H1 (cell line): ENCODE measurements around the gene GSTM2. TPM values are rescaled to one million over a fixed set of nuclear protein-coding genes. Genes with fewer than 3 reads are reported as not detected.

Source experiments
- CTCF ChIA-PET: fragments of 300-600 bp; sonication (Branson Sonifier 250); formaldehyde crosslinking; loops from one replicate; lab custom pipeline; 2021; ENCODE audit not compliant: partially characterized antibody; lab: Charles Lee
- POLR2A ChIA-PET: fragments of 300-600 bp; sonication (Branson Sonifier 250); formaldehyde crosslinking; loops from one replicate; lab custom pipeline; 2021; ENCODE audit warnings: inconsistent platforms; ENCODE audit not compliant: partially characterized antibody; lab: Charles Lee
- DNase-seq, 2 experiments: peaks; one replicate each; pipeline versions ENCODE4 v3.0.0 to v3.0.0-alpha.2; 2010 to 2022; ENCODE audit warnings: low spot score in 2 of 2, low read depth in 1 of 2, mixed read lengths in 1 of 2
- FAIRE-seq: peaks from 2 replicates; lab custom pipeline; 2011; peaks lifted over from hg19 to GRCh38; lab: Jason Lieb, UNC
- H2AFZ ChIP-seq: 2 replicates; pipeline ENCODE4 v1.8.1; 2012; ENCODE audit warnings: low read length, inconsistent platforms
- H2AK5ac ChIP-seq: 2 replicates; pipeline ENCODE4 v1.6.1; 2013; ENCODE audit warnings: low read depth, low read length
- H2BK120ac ChIP-seq: replicated peaks from 2 replicates; pipeline ENCODE3; 2013; ENCODE audit warnings: low read depth, low read length, inconsistent platforms
- H2BK12ac ChIP-seq: 2 replicates; pipeline ENCODE4 v1.6.1; 2013; ENCODE audit warnings: low read depth, low read length
- H2BK15ac ChIP-seq: 2 replicates; pipeline ENCODE4 v1.6.1; 2013; ENCODE audit warnings: low read length
- H2BK20ac ChIP-seq: 2 replicates; pipeline ENCODE4 v1.6.1; 2013; ENCODE audit warnings: low read length
- H2BK5ac ChIP-seq: 2 replicates; pipeline ENCODE4 v1.6.1; 2013; ENCODE audit warnings: low read depth, low read length
- H3K14ac ChIP-seq: 2 replicates; pipeline ENCODE4 v1.6.1; 2013; ENCODE audit warnings: inconsistent platforms; ENCODE audit not compliant: insufficient read length
- H3K18ac ChIP-seq: 2 replicates; pipeline ENCODE4 v1.6.1; 2013; ENCODE audit warnings: low read length; ENCODE audit errors: extremely low read depth
- H3K23ac ChIP-seq: 2 replicates; pipeline ENCODE4 v1.6.1; 2013; ENCODE audit warnings: inconsistent platforms; ENCODE audit not compliant: insufficient read length
- H3K23me2 ChIP-seq: 2 replicates; pipeline ENCODE4 v1.6.1; 2013; ENCODE audit warnings: low read depth, low read length
- H3K27ac ChIP-seq: 2 replicates; pipeline ENCODE4 v1.6.1; 2011; ENCODE audit warnings: low read depth, low read length, inconsistent platforms
- H3K27me3 ChIP-seq, 4 experiments: replicated peaks in 1 of 4; 1 replicate in 1 of 4; 2 replicates in 3 of 4; pipeline versions ENCODE4 v1.6.1 to v1.8.1; 2011 to 2013; ENCODE audit warnings: low read length in 3 of 4, mild to moderate bottlenecking in 3 of 4, inconsistent platforms in 2 of 4, mixed read lengths in 2 of 4, moderate library complexity in 1 of 4; ENCODE audit not compliant: control insufficient read depth in 3 of 4, insufficient read depth in 3 of 4; ENCODE audit errors: extremely low read depth in 1 of 4
- H3K36me3 ChIP-seq, 4 experiments: 2 replicates each; pipeline versions ENCODE4 v1.6.1 to v1.8.1; 2011 to 2013; ENCODE audit warnings: mild to moderate bottlenecking in 4 of 4, low read length in 3 of 4, moderate library complexity in 2 of 4, control low read depth in 1 of 4, inconsistent platforms in 1 of 4; ENCODE audit not compliant: insufficient read depth in 4 of 4, control insufficient read depth in 2 of 4
- H3K4ac ChIP-seq: replicated peaks from 2 replicates; pipeline ENCODE3; 2013; ENCODE audit warnings: low read length, low read depth, mixed read lengths, inconsistent platforms; ENCODE audit not compliant: insufficient read length
- H3K4me1 ChIP-seq, 4 experiments: replicated peaks in 1 of 4; 1 replicate in 1 of 4; 2 replicates in 3 of 4; pipeline versions ENCODE4 v1.6.1 to v1.8.1; 2011 to 2013; ENCODE audit warnings: low read length in 3 of 4, inconsistent platforms in 2 of 4, mixed read lengths in 1 of 4; ENCODE audit not compliant: insufficient read depth in 4 of 4, control insufficient read depth in 3 of 4
- H3K4me2 ChIP-seq, 2 experiments: 2 replicates each; pipeline versions ENCODE4 v1.6.1 to v1.8.1; 2011 to 2013; ENCODE audit warnings: low read depth in 2 of 2, low read length in 2 of 2, control low read depth in 1 of 2, inconsistent platforms in 1 of 2, mild to moderate bottlenecking in 1 of 2; ENCODE audit not compliant: insufficient read depth in 1 of 2
- H3K4me3 ChIP-seq, 4 experiments: fragments of 200-600, 300-600 bp in 1 of 4; sonication (generic), shearing (Covaris generic), sonication (Bioruptor Twin) in 1 of 4; 2 replicates each; pipeline versions ENCODE4 v1.5.1 to v1.8.1; 2011 to 2016; ENCODE audit warnings: low read length in 4 of 4, low read depth in 3 of 4, control low read depth in 2 of 4, inconsistent platforms in 2 of 4, mild to moderate bottlenecking in 2 of 4, mixed read lengths in 1 of 4, moderate library complexity in 1 of 4; ENCODE audit not compliant: insufficient read depth in 2 of 4; ENCODE audit errors: extremely low read depth in 1 of 4
- H3K56ac ChIP-seq: replicated peaks from 2 replicates; pipeline ENCODE3; 2013; ENCODE audit warnings: low read depth, mild to moderate bottlenecking, mixed read lengths, low read length, inconsistent platforms; ENCODE audit not compliant: insufficient read length
- H3K79me1 ChIP-seq: 2 replicates; pipeline ENCODE4 v1.6.1; 2013; ENCODE audit warnings: low read depth, low read length, control low read depth
- H3K79me2 ChIP-seq, 2 experiments: 2 replicates each; pipeline versions ENCODE4 v1.6.1 to v1.8.1; 2012 to 2013; ENCODE audit warnings: low read length in 2 of 2, mild to moderate bottlenecking in 2 of 2, inconsistent platforms in 1 of 2; ENCODE audit not compliant: insufficient read depth in 2 of 2, control insufficient read depth in 1 of 2
- H3K9ac ChIP-seq, 4 experiments: replicated peaks in 1 of 4; 1 replicate in 1 of 4; 2 replicates in 3 of 4; pipeline versions ENCODE4 v1.6.1 to v1.8.1; 2011 to 2013; ENCODE audit warnings: low read depth in 3 of 4, low read length in 3 of 4, control low read depth in 2 of 4, mild to moderate bottlenecking in 2 of 4, moderate library complexity in 2 of 4, inconsistent platforms in 1 of 4; ENCODE audit errors: extremely low read depth in 1 of 4
- H3K9me3 ChIP-seq, 2 experiments: 2 replicates each; pipeline versions ENCODE4 v1.6.1 to v1.8.1; 2012 to 2013; ENCODE audit warnings: mild to moderate bottlenecking in 2 of 2, moderate library complexity in 2 of 2, control low read depth in 1 of 2, inconsistent platforms in 1 of 2, low read depth in 1 of 2, low read length in 1 of 2, mixed read lengths in 1 of 2; ENCODE audit not compliant: insufficient read depth in 2 of 2
- H4K20me1 ChIP-seq, 2 experiments: replicated peaks in 1 of 2; 2 replicates each; pipeline versions ENCODE3 to v1.8.1; 2011 to 2013; ENCODE audit warnings: inconsistent platforms in 2 of 2, low read length in 2 of 2, mild to moderate bottlenecking in 1 of 2; ENCODE audit not compliant: insufficient read depth in 2 of 2, control insufficient read depth in 1 of 2
- H4K5ac ChIP-seq: 2 replicates; pipeline ENCODE4 v1.6.1; 2013; ENCODE audit warnings: low read length, low read depth, mixed read lengths, inconsistent platforms; ENCODE audit not compliant: insufficient read length
- H4K8ac ChIP-seq: 2 replicates; pipeline ENCODE4 v1.8.0; 2013; ENCODE audit warnings: mild to moderate bottlenecking, moderate library complexity, low read length, inconsistent platforms; ENCODE audit not compliant: insufficient read depth; ENCODE audit errors: extremely low read depth
- H4K91ac ChIP-seq: replicated peaks from 2 replicates; pipeline ENCODE3; 2013; ENCODE audit warnings: low read length, mixed read lengths, inconsistent platforms; ENCODE audit not compliant: insufficient read length
- FOSL1 ChIP-seq: IDR thresholded peaks from 2 replicates; pipeline ENCODE4 v1.6.1; 2011; ENCODE audit warnings: mild to moderate bottlenecking, low read depth, low read length, moderate library complexity; ENCODE audit not compliant: insufficient read depth
- HDAC2 ChIP-seq, 2 experiments: fragments of 300-600 bp in 1 of 2; sonication (generic) in 1 of 2; IDR thresholded peaks; 2 replicates each; pipeline ENCODE4 v1.6.1; 2011 to 2012; ENCODE audit warnings: low read depth in 2 of 2, low read length in 2 of 2, mild to moderate bottlenecking in 2 of 2, moderate library complexity in 2 of 2, borderline replicate concordance in 1 of 2, inconsistent platforms in 1 of 2
- RAD21 ChIP-seq, 2 experiments: IDR thresholded peaks in 1 of 2; conservative IDR thresholded peaks in 1 of 2; 2 replicates each; pipeline ENCODE4 v1.6.1; 2011; ENCODE audit warnings: low read depth in 2 of 2, low read length in 2 of 2, improper control_type of control experiment in 1 of 2, inconsistent platforms in 1 of 2, mild to moderate bottlenecking in 1 of 2, moderate library complexity in 1 of 2
- WGBS, 2 experiments: shearing (Covaris generic) in 1 of 2; methylation state at CpG; one replicate each; pipeline versions ENCODE4 v1.1.6 to v1.1.7; 2013 to 2015; ENCODE audit warnings: low lambda C conversion rate in 2 of 2, mixed read lengths in 2 of 2, inconsistent platforms in 1 of 2, low coverage in 1 of 2, missing lambda C conversion rate in 1 of 2; ENCODE audit not compliant: insufficient replicate concordance in 2 of 2, insufficient coverage in 1 of 2, insufficient read length in 1 of 2; ENCODE audit errors: extremely low coverage in 1 of 2, missing lambda C conversion rate in 1 of 2; 5-methylcytosine and 5-hydroxymethylcytosine counted together
- polyA plus RNA-seq, 7 experiments: library from polyadenylated mRNA; depleted of rRNA in 3 of 7; stranded (reverse) in 5 of 7; unstranded in 2 of 7; fragments of >200 nt in 5 of 7; fragments of 200-250 nt in 2 of 7; gene quantifications; 1 replicate in 5 of 7; 2 replicates in 1 of 7; 4 replicates in 1 of 7; pipeline versions ENCODE4 v1.2.1 to v1.2.3, GENCODE V29; 2011 to 2013; ENCODE audit warnings: missing spikeins in 2 of 7, mixed read lengths in 2 of 7
- total RNA-seq: library from RNA; stranded (reverse); fragmentation: NEBNext Ultra II Directional; extraction: Animal tissue kit (Norgen Biotek cat#: 25700); gene quantifications from 2 replicates; pipeline ENCODE4 v1.2.1, GENCODE V29; 2021
- TF ChIP-seq, protein P1 (sequence below), 3 experiments: IDR thresholded peaks; 1 replicate in 2 of 3; 2 replicates in 1 of 3; pipeline versions ENCODE4 v1.5.1 to v1.6.1; 2011; ENCODE audit warnings: low read length in 3 of 3, mild to moderate bottlenecking in 3 of 3, inconsistent platforms in 2 of 3, low read depth in 1 of 3, moderate library complexity in 1 of 3; ENCODE audit not compliant: insufficient read depth in 1 of 3; ENCODE audit errors: control extremely low read depth in 1 of 3
- TF ChIP-seq, protein P2 (sequence below): IDR thresholded peaks from 2 replicates; pipeline ENCODE4 v1.6.1; 2011; ENCODE audit warnings: low read length, improper control_type of control experiment

Gene GSTM2
- total and polyA plus RNA-seq, 2 of the 8 experiments (the other 6 are each of a cell fraction or from before 2014, with no cell fraction given): 9.6 to 23.1 TPM

DNA sequence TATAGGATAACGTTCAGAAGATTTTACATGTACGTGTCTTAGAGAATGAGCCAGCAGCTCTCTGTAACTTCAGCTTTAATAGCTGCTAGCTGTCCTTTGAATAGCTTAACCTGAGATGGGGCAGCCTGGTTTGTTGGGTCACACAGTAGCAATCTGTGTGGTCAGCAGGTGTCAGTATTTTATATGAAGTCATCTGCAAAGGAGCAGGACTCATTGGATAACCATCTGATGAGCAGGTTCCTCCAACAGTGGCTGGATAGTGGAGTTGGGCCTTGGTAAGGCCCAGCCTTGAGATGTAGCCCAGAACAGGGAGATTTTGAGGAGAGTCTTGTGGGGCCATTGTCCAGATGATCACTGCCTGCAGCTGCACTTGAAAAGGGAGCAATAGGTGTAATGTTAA lies 50.6 kb downstream of the GSTM2 start:
- POLR2A ChIA-PET: no interaction called here
- H2BK120ac ChIP-seq: no peak overlapping the region
- H2AK5ac ChIP-seq: no peak overlapping the region
- no peak overlapping the region for H3K18ac ChIP-seq
- H4K8ac ChIP-seq: no peak overlapping the region
- FAIRE-seq (no peak), DNase-seq (no peak)
- no peak overlapping the region for H3K14ac ChIP-seq
- H3K27ac ChIP-seq: no peak overlapping the region
- H4K91ac ChIP-seq: no peak overlapping the region
- no peaks in the 10 kb centered on the region for H4K20me1 ChIP-seq
- no peaks in the 10 kb centered on the region for H3K4me1 ChIP-seq
- no peaks in the 10 kb centered on the region for H3K27me3 ChIP-seq
- H3K4me3 ChIP-seq: no peak overlapping the region
- H2BK5ac ChIP-seq: no peak overlapping the region
- no peak overlapping the region for H3K4me2 ChIP-seq
- no peaks in the 10 kb centered on the region for H3K23me2 ChIP-seq
- no peak overlapping the region for H3K9ac ChIP-seq
- no peaks in the 10 kb centered on the region for H3K36me3 ChIP-seq
- no peaks in the 10 kb centered on the region for H3K79me2 ChIP-seq
- TF ChIP-seq HDAC2 (IDR thresholded peaks at IDR 0.05; ENCODE audit: borderline replicate concordance in 1 of 2, low read depth in 2 of 2, low read length in 2 of 2) (no peak), RAD21 (IDR thresholded peaks at IDR 0.05 in 1 of 2, conservative IDR thresholded peaks at IDR 0.05 in 1 of 2; ENCODE audit: low read depth in 2 of 2, low read length in 2 of 2) (peak; percentile 29 to 50), FOSL1 (no peak)
- TF ChIP-seq, protein P1, sequence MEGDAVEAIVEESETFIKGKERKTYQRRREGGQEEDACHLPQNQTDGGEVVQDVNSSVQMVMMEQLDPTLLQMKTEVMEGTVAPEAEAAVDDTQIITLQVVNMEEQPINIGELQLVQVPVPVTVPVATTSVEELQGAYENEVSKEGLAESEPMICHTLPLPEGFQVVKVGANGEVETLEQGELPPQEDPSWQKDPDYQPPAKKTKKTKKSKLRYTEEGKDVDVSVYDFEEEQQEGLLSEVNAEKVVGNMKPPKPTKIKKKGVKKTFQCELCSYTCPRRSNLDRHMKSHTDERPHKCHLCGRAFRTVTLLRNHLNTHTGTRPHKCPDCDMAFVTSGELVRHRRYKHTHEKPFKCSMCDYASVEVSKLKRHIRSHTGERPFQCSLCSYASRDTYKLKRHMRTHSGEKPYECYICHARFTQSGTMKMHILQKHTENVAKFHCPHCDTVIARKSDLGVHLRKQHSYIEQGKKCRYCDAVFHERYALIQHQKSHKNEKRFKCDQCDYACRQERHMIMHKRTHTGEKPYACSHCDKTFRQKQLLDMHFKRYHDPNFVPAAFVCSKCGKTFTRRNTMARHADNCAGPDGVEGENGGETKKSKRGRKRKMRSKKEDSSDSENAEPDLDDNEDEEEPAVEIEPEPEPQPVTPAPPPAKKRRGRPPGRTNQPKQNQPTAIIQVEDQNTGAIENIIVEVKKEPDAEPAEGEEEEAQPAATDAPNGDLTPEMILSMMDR (IDR thresholded peaks at IDR 0.05; ENCODE audit: control extremely low read depth in 1 of 3, insufficient read depth in 1 of 3, low read depth in 1 of 3, low read length in 3 of 3): peak in 1 of 3 experiments; percentile 10; a peak in 1 of 4 replicates
- TF ChIP-seq, protein P2, sequence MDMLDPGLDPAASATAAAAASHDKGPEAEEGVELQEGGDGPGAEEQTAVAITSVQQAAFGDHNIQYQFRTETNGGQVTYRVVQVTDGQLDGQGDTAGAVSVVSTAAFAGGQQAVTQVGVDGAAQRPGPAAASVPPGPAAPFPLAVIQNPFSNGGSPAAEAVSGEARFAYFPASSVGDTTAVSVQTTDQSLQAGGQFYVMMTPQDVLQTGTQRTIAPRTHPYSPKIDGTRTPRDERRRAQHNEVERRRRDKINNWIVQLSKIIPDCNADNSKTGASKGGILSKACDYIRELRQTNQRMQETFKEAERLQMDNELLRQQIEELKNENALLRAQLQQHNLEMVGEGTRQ: no peak
- no peaks in the 10 kb centered on the region for H3K9me3 ChIP-seq
- no peak overlapping the region for H2BK15ac ChIP-seq
- H3K4ac ChIP-seq: no peak overlapping the region
- H4K5ac ChIP-seq: no peak overlapping the region
- H3K23ac ChIP-seq: no peak overlapping the region
- H3K79me1 ChIP-seq: no peaks in the 10 kb centered on the region
- 90% methylated on average over 2 of the region's 2 CpGs; no CpG with 5 or more reads in 1 of the 2 experiments for WGBS, 2 experiments
- CTCF ChIA-PET: interaction anchor here (0.6 to 7.4 kb wide), 14 partner anchors 10 to 196 kb away, joined by 3 to 51 read pairs (median 4); partner anchors contain the start of gene GSTM1
- no peak overlapping the region for H3K56ac ChIP-seq
- H2BK20ac ChIP-seq: no peak overlapping the region
- no peak overlapping the region for H2AFZ ChIP-seq
- H2BK12ac ChIP-seq: no peak overlapping the region
